ENCODE results near the gene TPM4. TPM values are rescaled to one million over a fixed set of nuclear protein-coding genes. Genes with fewer than 3 reads are reported as not detected.

Gene TPM4
- total and polyA plus RNA-seq, 2 experiments from 2014 or later, result 223 to 288 TPM

DNA sequence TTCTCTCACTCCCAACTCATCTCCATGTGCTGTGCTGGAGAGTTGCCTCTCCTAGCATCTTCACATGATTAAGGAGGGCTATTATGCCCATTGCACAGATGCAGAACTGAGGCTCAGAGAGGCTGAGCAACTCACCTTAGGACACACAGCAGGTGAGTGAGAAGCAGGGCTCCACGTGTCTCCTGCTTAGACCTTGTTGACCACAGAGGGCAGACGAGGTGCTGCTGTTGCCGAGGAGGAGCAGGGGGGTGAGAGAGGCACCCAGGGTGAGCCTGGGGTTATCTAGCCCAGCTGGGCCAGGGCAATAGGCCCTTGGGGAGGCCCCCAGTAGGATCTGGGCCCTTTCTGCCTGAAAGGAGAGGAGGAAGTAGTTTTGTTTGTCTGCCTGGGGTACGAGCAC, 64.7 kb downstream of the TPM4 start:
- Histone ChIP-seq H2AFZ (no peak overlapping the region), H3K9me2 (ENCODE audit: insufficient read depth) (no peaks in the 10 kb centered on the region), H3K4me3 (no peak overlapping the region), H3K27me3 (ENCODE audit: insufficient read depth) (no peaks in the 10 kb centered on the region), H4K20me1 (replicated peaks; ENCODE audit: insufficient read depth) (no peaks in the 10 kb centered on the region), H3K36me3 (ENCODE audit: insufficient read depth) (no peaks in the 10 kb centered on the region), H3K79me2 (replicated peaks; ENCODE audit: insufficient read depth) (no peaks in the 10 kb centered on the region), H3K27ac (ENCODE audit: low read depth) (no peak overlapping the region), H3K4me1 (ENCODE audit: insufficient read depth) (peaks cover 6% of the 10 kb centered on the region; the same call in 1 of the 2 replicates), H3F3A (replicated peaks; ENCODE audit: low read depth) (0 out of 2 replicates have a peak, but pooled peaks cover 5% of the 10 kb centered on the region), H3K4me2 (no peak overlapping the region)
- Mint-ChIP-seq H3K9me3 (no peaks in the 10 kb centered on the region; the same call in 2 of the 3 replicates), H3K27me3 (ENCODE audit: insufficient read depth, low read depth, poor library complexity) (peaks cover 7% of the 10 kb centered on the region), H3K4me3 (no peak overlapping the region), H3K4me1 (peaks cover 12% of the 10 kb centered on the region; the same call in 2 of the 3 replicates), H3K27ac (no peak overlapping the region), H3K36me3 (ENCODE audit: low read depth) (no peaks in the 10 kb centered on the region)
- DNase-seq (ENCODE audit: low spot score) (no peak), ATAC-seq (no peak)
- TF ChIP-seq JUNB (IDR thresholded peaks at IDR 0.05; ENCODE audit: unreplicated experiment), result no peak
- TF ChIP-seq EZH2 (IDR thresholded peaks at IDR 0.05; ENCODE audit: low read depth, unreplicated experiment), result no peak
- TF ChIP-seq NANOG (IDR thresholded peaks at IDR 0.05; ENCODE audit: borderline replicate concordance), result no peak
- no peak for TF ChIP-seq EZH2phosphoT487 (IDR thresholded peaks at IDR 0.05; ENCODE audit: unreplicated experiment)
- TF ChIP-seq ZNF114 (CRISPR knock-in tag; IDR thresholded peaks at IDR 0.05), result no peak

DNA sequence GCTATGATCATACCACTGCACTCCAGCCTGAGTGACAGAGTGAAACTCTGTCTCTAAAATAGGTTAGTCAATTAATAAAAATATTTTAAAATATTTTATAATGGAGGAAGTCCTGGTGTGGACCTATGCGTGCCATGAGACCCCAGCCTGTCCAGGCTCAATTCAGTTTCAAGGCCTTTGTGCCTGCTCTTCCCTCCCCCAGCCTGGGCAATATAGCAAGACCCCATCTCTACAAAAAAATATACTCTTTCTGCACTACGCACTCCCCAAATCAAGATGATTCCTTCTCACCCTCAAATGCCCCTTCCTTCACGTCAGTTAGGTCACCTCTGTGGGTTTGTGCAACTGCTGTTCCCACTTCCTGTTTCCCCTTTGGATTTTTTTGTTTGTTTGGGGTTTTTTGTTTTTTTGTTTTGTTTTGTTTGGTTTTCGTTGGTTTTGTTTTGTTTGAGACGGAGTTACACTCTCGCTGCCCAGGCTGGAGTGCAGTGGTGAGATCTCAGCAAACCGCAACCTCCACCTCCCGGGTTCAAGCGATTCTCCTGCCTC, 65.8 kb downstream of the TPM4 start:
- Histone ChIP-seq H3K4me3 (no peak overlapping the region), H3K4me2 (no peak overlapping the region), H3F3A (replicated peaks; ENCODE audit: low read depth) (0 out of 2 replicates have a peak, but pooled peaks cover 5% of the 10 kb centered on the region), H3K4me1 (ENCODE audit: insufficient read depth) (peaks cover 6% of the 10 kb centered on the region; the same call in 1 of the 2 replicates), H2AFZ (peak overlapping the region; percentile 63; the same call in 1 of the 2 replicates), H3K27ac (ENCODE audit: low read depth) (no peak overlapping the region), H4K20me1 (replicated peaks; ENCODE audit: insufficient read depth) (no peaks in the 10 kb centered on the region), H3K9me2 (ENCODE audit: insufficient read depth) (no peaks in the 10 kb centered on the region), H3K79me2 (replicated peaks; ENCODE audit: insufficient read depth) (no peaks in the 10 kb centered on the region), H3K27me3 (ENCODE audit: insufficient read depth) (no peaks in the 10 kb centered on the region), H3K36me3 (ENCODE audit: insufficient read depth) (no peaks in the 10 kb centered on the region)
- no peaks in the 10 kb centered on the region for H3K36me3 Mint-ChIP-seq (ENCODE audit: low read depth)
- H3K27ac Mint-ChIP-seq, result no peak overlapping the region
- ATAC-seq (no peak), DNase-seq (ENCODE audit: low spot score) (no peak)
- H3K4me3 Mint-ChIP-seq, result no peak overlapping the region
- no peaks in the 10 kb centered on the region; the same call in 2 of the 3 replicates for H3K9me3 Mint-ChIP-seq
- peaks cover 8% of the 10 kb centered on the region; the same call in 2 of the 3 replicates for H3K4me1 Mint-ChIP-seq
- TF ChIP-seq REST (IDR thresholded peaks at IDR 0.05; ENCODE audit: unreplicated experiment) (no peak), NANOG (IDR thresholded peaks at IDR 0.05; ENCODE audit: borderline replicate concordance) (no peak)
- H3K27me3 Mint-ChIP-seq (ENCODE audit: insufficient read depth, low read depth, poor library complexity), result peaks cover 7% of the 10 kb centered on the region
